HG02623 (cell line): Measurements from ENCODE around the gene ADIPOQ.
A peak's percentile ranks its signal among the peaks of the same experiment; 100 is the strongest.
"Not testable (repeated sequence)": the region's sequence is repeated elsewhere in the genome, so short reads cannot be mapped to it uniquely, and the experiment has no call there.

Source experiments
- ATAC-seq: cut with Tn5 transposase; IDR thresholded peaks from one replicate; pipeline ENCODE4 v1.9.1; 2021; ENCODE audit warnings: moderate library complexity; ENCODE audit not compliant: unreplicated experiment

Gene ADIPOQ

DNA sequence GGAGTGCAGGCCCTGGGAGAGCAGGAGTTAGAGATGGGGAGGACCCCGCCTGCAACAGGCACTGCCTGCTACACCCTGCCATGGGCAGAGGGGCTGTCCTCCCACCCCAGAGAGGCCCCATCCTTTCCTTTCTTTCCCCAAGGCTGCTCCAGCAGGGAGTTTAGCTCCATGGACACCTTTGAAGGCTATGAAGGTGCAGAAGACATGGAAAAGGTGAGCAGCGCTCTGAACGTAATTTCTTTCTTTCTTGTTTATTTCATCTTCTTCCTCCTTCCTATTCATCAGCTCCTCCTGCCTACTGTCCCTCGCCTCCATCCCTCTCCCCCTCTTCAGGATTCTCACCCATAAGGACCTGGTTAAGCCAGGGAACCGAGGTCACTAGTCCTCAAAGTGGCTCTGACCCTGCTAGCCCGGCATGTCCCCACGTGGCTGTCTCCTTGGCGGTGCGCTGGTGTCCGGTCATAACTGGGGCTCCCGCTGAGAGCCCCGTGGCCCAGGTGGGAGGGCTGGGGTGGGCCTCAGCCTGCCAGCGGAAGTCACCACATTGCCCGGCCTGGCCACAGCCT, 16.0 kb upstream of the ADIPOQ start:
- no peak for ATAC-seq

DNA sequence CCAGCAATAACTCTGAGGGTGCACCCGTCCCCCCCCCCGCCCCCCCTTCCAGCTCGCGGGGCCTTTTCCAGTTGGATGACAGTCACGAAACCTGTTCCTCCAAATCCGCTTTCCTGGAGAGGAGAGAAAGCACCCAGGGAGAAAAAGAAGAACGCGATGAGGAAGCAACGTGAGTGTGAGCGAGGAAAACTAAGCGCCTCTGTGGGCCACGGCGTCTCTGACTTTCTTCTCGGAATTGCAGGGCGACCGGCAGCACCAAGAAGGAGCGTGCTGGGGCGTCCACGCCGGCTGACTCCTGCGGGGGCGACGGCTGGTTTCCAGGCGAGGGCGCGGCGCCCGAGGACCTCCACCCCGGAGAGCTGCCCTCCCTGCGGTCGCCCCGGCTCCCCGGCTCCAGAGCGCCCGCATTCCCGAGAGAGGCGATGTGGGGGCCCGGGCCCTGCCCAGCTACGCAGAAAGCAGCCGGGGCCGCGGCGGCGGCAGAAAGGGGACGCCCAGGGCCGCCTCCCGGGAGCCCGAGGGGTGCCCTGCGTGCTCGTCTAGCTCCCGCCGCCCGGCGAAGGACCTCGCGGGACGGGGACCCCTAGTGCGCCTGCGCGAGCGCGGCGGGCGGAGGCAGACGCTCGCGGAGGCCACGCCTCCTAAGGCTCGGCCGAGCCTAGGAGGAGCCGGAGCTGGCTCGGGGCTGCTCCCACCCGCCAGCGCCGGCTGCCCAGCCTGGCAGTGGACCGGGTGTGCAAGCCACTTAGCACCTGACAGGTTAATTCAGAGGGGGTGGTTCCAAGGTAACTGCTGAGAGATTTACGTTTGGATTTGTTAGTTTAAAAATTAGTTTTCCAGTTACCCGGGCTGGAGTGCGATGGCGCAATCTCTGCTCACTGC, 15.3 kb upstream of the ADIPOQ start:
- ATAC-seq = peak; percentile 78

DNA sequence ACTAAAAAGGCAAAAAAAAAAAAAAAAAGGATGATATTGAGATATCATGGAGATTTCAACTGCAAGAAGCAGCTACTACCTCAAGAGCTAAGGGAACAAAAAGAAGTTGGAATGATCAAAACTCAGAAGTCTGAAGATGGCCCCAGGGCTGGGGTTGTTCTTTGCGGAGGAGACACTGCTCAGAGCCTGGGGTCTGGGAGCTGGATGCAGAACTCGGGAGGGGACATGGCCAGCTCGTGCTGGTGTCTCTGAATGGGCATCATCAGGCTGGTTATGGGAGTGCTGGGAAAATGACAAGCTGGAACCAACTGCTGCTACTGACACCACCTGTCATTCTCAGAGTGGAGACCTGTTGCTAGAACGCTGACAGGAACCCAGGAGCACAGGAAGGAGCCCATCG, 14.2 kb upstream of the ADIPOQ start:
- no peak for ATAC-seq

GRCh38 chr3:186831798-186832197, 10.7 kb upstream of the ADIPOQ start:
- ATAC-seq = no peak

- no peak for ATAC-seq
These were observed 10.2 kb upstream of the ADIPOQ start for GRCh38 chr3:186832276-186832675.

DNA sequence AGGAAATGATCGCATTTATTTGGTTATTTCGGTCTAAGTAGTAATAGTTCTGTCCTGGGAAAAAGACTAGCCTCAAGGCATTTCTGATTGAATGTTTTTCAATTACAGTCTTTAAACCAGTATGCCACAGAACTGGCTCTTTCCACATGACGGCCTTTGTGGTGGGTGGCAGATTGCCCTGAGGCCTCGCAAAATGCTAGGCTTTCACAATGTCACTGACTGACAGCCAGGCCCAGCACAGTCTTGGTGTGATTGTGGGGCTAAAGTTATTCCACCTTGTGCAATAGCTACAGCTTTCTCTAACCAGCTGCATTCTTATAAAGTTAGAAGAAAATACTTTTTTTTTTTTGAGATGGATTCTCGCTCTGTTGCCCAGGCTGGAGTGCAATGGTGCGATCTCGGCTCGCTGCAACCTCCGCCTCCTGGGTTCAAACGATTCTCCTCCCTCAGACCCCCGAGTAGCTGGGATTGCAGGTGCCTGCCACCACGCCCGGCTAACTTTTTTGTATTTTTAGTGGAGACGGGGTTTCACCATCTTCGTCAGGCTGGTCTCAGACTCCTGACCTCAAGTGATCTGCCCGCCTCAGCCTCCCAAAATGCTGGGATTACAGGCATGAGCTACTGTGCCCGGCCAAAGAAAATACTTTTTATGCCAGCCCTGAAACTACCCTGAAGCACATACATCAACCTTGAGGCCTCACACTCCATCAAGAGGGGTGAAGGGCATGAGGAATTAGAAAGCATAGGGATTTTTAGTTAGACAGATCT, 2.5 kb upstream of the ADIPOQ start:
- ATAC-seq = no peak

- ATAC-seq = no peak
These were observed 890 bp upstream of the ADIPOQ start for GRCh38 chr3:186841620-186842019.

DNA sequence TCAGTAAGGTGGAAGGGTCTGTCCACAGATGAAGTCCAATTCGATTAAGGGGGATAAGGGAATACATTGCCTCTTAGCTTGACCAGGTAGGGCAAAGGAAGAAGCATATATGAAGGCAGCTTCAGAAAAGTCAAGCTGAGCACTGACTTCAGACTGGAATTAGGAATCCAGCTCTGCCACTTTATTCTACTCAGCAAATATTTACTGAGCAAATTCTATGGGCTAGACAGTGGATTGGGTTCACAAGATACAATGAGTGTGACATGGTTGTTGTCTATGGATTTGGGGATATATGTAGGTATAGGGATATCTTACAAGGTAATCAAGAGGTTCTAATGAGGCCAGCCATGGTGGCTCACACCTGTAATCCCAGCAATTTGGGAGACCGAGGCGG, 526 bp downstream of the ADIPOQ start:
- no peak for ATAC-seq

DNA sequence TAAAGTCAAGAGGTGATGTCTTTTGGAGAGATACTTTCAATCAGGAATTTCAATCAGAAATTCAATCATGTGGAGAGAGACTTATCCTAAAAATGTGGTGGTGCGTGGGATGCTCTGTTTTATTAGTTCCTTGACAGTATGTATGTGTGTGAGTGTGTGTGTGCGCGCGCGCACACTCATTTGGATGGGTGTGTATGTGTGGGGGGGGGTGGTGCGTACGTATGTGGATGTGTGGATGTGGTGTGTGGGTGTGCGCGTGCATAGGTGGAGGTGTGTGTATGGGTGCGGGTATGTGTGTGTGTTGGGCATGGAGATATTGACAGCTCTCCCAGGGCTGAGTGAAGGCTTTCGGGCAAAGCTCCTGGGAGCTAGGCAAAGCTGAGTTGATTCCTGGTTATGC, 2.4 kb downstream of the ADIPOQ start:
- no peak for ATAC-seq

GRCh38 chr3:186845756-186846155, 3.2 kb downstream of the ADIPOQ start:
- ATAC-seq = no peak

DNA sequence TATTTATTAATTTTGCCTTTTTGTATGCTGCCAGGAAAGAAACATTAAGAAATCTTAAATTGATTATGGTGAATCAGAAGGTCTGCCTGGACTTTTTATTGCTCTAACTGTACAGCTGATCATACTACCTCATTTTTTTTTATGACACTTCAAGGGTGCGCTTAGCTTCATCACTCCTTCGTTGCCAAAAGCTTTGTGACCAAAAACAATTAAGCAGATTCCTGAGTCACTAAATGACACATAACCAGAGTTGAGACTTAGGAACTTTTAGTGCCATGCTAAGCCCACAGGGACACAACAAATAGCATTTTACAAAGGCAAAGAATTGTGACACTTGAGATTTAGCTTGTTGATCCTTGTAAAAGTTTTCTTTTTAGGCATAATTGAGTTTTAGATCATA, 4.9 kb downstream of the ADIPOQ start:
- ATAC-seq = no peak

GRCh38 chr3:186849374-186849975, 7.0 kb downstream of the ADIPOQ start:
- peak; percentile 65 for ATAC-seq

DNA sequence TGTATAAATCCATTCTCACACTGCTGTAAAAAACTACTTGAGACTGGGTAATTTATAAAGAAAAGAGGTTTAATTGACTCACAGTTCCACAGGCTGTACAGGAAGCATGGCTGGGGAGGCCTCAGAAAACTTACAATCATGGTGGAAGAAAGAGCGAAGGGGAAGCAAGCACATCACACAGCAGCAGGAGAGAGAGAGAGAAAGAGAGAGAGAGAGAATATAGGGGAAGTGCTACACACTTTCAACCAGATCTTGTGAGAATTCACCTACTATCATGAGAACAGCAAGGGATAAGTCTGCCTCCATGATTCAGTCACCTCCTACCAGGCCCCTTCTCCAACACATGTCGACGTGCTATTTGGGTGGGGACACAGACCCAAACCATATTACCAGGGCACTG, 9.3 kb downstream of the ADIPOQ start:
- not testable (repeated sequence) for ATAC-seq

GRCh38 chr3:186852994-186853393, 10.5 kb downstream of the ADIPOQ start:
- ATAC-seq = no peak

DNA sequence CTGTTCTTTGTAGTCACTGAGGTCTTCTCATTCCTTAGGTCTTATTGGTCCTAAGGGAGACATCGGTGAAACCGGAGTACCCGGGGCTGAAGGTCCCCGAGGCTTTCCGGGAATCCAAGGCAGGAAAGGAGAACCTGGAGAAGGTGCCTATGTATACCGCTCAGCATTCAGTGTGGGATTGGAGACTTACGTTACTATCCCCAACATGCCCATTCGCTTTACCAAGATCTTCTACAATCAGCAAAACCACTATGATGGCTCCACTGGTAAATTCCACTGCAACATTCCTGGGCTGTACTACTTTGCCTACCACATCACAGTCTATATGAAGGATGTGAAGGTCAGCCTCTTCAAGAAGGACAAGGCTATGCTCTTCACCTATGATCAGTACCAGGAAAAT, 11.6 kb downstream of the ADIPOQ start:
- no peak for ATAC-seq

DNA sequence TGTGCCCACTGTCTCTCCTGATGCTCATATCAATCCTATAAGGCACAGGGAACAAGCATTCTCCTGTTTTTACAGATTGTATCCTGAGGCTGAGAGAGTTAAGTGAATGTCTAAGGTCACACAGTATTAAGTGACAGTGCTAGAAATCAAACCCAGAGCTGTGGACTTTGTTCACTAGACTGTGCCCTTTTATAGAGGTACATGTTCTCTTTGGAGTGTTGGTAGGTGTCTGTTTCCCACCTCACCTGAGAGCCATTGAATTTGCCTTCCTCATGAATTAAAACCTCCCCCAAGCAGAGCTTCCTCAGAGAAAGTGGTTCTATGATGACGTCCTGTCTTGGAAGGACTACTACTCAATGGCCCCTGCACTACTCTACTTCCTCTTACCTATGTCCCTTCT, 12.4 kb downstream of the ADIPOQ start:
- no peak for ATAC-seq

DNA sequence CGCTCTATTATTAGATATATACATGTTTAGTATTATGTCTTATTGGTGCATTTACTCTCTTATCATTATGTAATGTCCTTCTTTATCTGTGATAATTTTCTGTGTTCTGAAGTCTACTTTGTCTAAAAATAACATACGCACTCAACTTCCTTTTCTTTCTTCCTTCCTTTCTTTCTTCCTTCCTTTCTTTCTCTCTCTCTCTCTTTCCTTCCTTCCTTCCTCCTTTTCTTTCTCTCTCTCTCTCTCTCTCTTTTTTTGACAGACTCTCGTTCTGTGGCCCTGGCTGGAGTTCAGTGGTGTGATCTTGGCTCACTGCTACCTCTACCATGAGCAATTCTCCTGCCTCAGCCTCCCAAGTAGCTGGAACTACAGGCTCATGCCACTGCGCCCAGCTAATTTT, 15.2 kb downstream of the ADIPOQ start:
- ATAC-seq = no peak

GRCh38 chr3:186865215-186865853, 22.8 kb downstream of the ADIPOQ start:
- ATAC-seq = not testable (repeated sequence)

- ATAC-seq = not testable (repeated sequence)
These were observed 23.6 kb downstream of the ADIPOQ start for GRCh38 chr3:186866095-186866494.

DNA sequence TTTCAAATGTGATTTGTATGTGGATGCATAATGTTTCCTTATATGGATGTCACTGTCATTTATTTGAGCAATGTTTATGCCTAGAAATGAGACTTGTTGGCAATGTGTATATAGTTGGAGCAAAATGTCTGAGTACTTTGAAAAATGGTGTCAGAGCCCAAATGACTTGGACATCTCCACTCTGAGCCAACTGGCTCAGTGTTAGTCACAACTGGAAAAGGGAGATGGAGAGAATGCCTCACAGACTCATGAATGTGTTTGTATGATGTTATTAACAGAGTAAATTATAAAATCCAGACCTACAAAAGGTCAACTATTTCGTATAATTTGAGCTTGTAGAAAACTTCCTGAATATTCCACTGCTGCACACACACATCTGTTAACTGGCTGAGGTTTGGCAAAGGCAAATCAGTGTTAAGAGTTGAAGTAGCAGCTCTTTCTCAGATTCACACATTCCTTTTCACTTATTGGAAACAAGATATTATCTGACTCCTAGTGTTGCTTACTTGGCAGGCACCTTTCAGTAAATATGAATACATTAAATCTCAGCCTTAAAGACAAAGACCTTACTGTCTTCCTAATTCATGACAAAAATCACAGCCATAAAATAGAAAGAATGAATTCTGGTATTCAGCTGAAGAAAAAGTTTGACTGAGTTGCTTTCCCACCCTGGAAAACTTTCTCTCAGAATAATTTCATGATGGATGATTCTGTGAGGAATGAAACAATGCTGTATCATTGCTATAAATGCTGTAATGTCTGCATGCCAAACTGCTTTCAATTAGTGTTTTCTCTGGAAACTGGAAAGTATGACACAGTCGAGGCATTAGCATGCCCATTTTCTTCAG, 27.0 kb downstream of the ADIPOQ start:
- ATAC-seq = no peak
